Psoas muscle (tissue), 8 donors: Measurements from ENCODE around the gene TSPAN10. TPM values are rescaled to one million over a fixed set of nuclear protein-coding genes. Genes with fewer than 3 reads are reported as not detected.
"Not testable (repeated sequence)": the region's sequence is repeated elsewhere in the genome, so short reads cannot be mapped to it uniquely, and the experiment has no call there.

ENCODE experiments used
- ATAC-seq, 4 donors: fragments of 200-7000 bp; cut with Tn5 transposase; one replicate each; pipeline ENCODE4 v1.9.1; 2020; ENCODE audit warnings: moderate library complexity in 3 of 4, mild to moderate bottlenecking in 2 of 4
- DNase-seq, 2 donors: peaks; one replicate each; pipeline ENCODE4 v3.0.0-alpha.2; 2020
- H3K27ac ChIP-seq: fragments of 200-600 bp; one replicate; pipeline ENCODE4 v1.8.0; 2022
- H3K27me3 ChIP-seq, 3 donors: fragments of 200-600 bp in 1 of 3; one replicate each; pipeline versions ENCODE4 v1.6.1 to v1.8.0; 2013 to 2022; ENCODE audit warnings: low read length in 2 of 3, mild to moderate bottlenecking in 2 of 3, moderate library complexity in 1 of 3; ENCODE audit not compliant: insufficient read depth in 3 of 3
- H3K36me3 ChIP-seq, 2 donors: fragments of 200-600 bp in 1 of 2; one replicate each; pipeline versions ENCODE4 v1.6.1 to v1.8.0; 2013 to 2022; ENCODE audit warnings: low read depth in 1 of 2, mild to moderate bottlenecking in 1 of 2, moderate library complexity in 1 of 2; ENCODE audit not compliant: insufficient read depth in 1 of 2
- H3K4me1 ChIP-seq: fragments of 200-600 bp; one replicate; pipeline ENCODE4 v1.8.0; 2022
- H3K4me3 ChIP-seq: fragments of 200-600 bp; one replicate; pipeline ENCODE4 v1.8.0; 2022; ENCODE audit warnings: mild to moderate bottlenecking
- H3K9me3 ChIP-seq: fragments of 200-600 bp; one replicate; pipeline ENCODE4 v1.8.0; 2022
- WGBS, 3 donors: extraction: QIAGEN DNeasy Blood & Tissue Kit; methylation state at CpG; one replicate each; pipeline versions ENCODE4 v1.1.6 to v1.1.7; 2013; 5-methylcytosine and 5-hydroxymethylcytosine counted together
- intact Hi-C, 2 donors: fragments of 100-400 bp; cut with DNase I; formaldehyde crosslinking; loops; one replicate each; pipeline versions ENCODE4 v1.11.0 to v1.14.2; 2022
- polyA plus RNA-seq, 3 donors: library from polyadenylated mRNA; stranded (reverse); fragments of 200-250 nt; gene quantifications; one replicate each; pipeline ENCODE4 v1.2.3, GENCODE V29; 2013
- total RNA-seq, 4 donors: library from RNA; stranded (reverse); fragmentation: NEBNext Ultra II Directional in 2 of 4; extraction: Animal tissue kit (Norgen Biotek cat#: 25700) in 2 of 4; gene quantifications; one replicate each; pipeline versions ENCODE4 v1.2.1 to v1.2.4, GENCODE V29; 2021 to 2023
- TF ChIP-seq, protein P1 (sequence below): fragments of 200-600 bp; IDR thresholded peaks from one replicate; pipeline ENCODE4 v1.8.0; 2022; ENCODE audit warnings: antibody characterized with exemption
- donor health status: healthy with polysubstance abuse.
- donor health status: DM: no; HTN: no; CAD: no; lungs with moderate emphysema.
- donor health status: Bipolar disorder and iron deficiency.
- donor health status: healthy.
- donor health status: DM: yes; HTN: yes; CAD: no.
- donor health status: DM: no; HTN: no; CAD: no.
- donor health status: DM: no; HTN: no; CAD: no.
- donor health status: DM: yes; HTN: yes; CAD: no.

Gene TSPAN10
- total and polyA plus RNA-seq, 7 donors = 0.09 to 0.67 (median 0.22) TPM; not detected in 2

DNA sequence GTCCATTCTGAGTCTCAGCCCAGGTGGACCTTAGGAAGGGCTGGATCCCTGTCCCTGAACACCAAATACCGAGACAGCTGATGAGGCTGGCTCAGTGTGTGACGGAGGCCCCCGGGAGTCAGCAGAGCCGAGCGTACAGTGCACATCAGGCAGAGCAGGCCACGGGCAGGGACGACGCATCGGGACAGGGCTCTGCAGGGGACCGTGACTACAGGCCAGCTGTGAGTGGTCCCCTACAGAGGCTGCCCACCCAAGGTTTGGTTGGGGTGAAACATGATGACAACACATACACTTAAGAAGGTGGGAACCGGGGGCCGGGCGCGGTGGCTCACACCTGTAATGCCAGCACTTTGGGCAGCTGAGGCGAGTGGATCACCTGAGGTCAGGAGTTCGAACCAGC, 36.0 kb downstream of the TSPAN10 start:
- DNase-seq (no peak), ATAC-seq (no peak)
- Histone ChIP-seq H3K27me3 (no peaks in the 10 kb centered on the region), H3K4me1 (no peaks in the 10 kb centered on the region), H3K9me3 (no peaks in the 10 kb centered on the region), H3K4me3 (no peak overlapping the region), H3K36me3 (peaks cover 0 to 59% of the 10 kb centered on the region in 2 donors), H3K27ac (no peak overlapping the region)
- TF ChIP-seq, protein P1, sequence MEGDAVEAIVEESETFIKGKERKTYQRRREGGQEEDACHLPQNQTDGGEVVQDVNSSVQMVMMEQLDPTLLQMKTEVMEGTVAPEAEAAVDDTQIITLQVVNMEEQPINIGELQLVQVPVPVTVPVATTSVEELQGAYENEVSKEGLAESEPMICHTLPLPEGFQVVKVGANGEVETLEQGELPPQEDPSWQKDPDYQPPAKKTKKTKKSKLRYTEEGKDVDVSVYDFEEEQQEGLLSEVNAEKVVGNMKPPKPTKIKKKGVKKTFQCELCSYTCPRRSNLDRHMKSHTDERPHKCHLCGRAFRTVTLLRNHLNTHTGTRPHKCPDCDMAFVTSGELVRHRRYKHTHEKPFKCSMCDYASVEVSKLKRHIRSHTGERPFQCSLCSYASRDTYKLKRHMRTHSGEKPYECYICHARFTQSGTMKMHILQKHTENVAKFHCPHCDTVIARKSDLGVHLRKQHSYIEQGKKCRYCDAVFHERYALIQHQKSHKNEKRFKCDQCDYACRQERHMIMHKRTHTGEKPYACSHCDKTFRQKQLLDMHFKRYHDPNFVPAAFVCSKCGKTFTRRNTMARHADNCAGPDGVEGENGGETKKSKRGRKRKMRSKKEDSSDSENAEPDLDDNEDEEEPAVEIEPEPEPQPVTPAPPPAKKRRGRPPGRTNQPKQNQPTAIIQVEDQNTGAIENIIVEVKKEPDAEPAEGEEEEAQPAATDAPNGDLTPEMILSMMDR = no peak
- 71 to 87% (median 81%) methylated on average over 16 of the region's 16 CpGs for WGBS, 3 donors
- intact Hi-C loops = no loop called here

DNA sequence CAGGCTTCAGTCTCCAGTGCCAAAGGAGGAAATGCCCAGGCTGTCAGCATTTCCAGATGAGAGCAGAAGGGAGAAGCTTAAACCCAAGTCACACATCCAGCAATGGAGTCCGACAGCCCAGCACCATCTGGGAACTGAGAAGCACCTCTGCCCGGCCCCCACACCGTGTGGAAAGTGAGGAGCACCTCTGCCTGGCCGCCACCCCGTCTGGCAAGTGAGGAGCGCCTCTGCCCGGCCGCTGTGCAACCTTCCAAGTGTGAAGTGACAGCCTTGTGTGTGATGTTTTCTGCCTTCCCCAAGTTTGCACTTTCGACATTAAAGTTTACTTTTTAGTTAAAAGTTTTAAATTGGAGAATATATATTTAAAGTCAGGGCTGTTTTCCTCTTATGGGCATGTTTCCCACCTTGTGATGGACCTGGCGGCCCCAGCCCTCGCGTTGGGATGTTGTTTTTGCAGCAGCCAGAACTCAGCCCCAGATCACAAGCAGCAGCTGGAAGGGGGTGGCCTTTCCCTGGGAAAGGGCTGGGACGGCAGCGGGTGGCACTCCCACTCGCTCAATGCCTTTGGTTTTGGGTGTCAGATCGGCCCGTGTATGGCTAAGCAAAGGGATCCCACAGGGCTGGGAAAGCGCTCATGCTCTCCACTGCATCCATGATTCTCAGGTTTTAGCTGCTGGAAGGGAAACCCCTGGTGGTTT, 36.7 kb downstream of the TSPAN10 start:
- H3K27me3 ChIP-seq = no peaks in the 10 kb centered on the region
- 74 to 81% (median 79%) methylated on average over 18 of the region's 18 CpGs for WGBS, 3 donors
- no peak overlapping the region for H3K27ac ChIP-seq
- no peak overlapping the region for H3K4me3 ChIP-seq
- intact Hi-C loops = no loop called here
- ATAC-seq = no peak
- peaks cover 0 to 54% of the 10 kb centered on the region in 2 donors for H3K36me3 ChIP-seq
- no peaks in the 10 kb centered on the region for H3K9me3 ChIP-seq
- TF ChIP-seq, protein P1 = no peak
- DNase-seq = no peak
- H3K4me1 ChIP-seq = no peaks in the 10 kb centered on the region

DNA sequence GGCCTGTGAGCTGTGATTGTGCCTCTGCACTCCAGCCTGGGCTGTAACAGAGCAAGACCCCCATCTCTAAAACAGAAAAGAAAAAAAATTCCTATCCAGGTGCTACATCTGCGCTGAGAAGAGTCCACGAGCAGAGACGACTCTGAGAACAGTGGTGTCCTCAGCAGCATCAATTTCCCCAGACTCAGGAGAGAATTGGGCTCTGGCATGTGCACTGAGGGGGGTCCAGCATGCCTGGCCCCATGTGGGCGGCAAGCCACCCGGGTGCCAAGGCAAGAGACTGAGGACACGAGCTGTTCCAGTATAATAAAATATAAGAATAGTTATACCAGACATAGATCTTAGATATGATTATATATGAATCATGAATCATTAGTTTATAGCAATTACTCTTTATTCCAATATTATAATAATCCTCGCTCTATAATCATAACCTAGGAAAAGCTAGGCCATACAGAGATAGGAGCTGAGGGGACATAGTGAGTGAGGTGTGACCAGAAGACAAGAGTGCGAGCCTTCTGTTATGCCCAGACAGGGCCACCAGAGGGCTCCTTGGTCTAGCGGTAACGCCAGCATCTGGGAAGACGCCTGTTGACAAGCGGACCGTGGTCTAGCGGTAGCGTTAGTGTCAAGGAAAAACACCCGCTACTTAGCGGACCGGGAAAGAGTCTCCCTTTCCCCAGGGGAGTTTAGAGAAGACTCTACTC, 38.7 kb downstream of the TSPAN10 start:
- peak in 1 of 2 donors; percentile 66 for DNase-seq
- H3K27ac ChIP-seq, H3K4me3 ChIP-seq, H3K4me1 ChIP-seq, intact Hi-C loops, H3K9me3 ChIP-seq, H3K27me3 ChIP-seq: not testable (repeated sequence)
- H3K36me3 ChIP-seq = peaks cover 0 to 34% of the 10 kb centered on the region in 2 donors
- WGBS, 3 donors = 36 to 46% (median 43%) methylated on average over 18 of the region's 18 CpGs
- TF ChIP-seq, protein P1 = peak; percentile 60
- peak in 1 of 4 donors; percentile 46 for ATAC-seq

DNA sequence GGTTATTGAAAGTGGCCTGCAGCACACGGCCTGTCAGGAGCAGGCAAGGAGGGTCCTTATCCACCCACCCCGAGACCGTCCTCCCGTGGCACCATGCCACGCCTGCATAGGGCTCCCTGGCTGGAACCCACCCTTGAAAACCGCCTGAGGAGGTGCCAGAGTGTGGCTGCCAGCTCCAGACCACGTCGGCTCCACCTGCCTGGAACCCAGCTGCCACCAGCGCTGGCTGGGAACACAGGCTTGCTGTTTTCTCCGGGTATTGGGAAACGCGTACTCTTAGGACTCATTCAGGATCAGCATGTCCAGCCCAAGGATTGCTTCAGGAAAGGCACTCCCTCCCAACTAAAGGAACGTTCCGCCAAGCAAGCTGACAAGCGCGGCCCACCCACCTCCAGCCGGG, 39.9 kb downstream of the TSPAN10 start:
- no peak overlapping the region for H3K4me3 ChIP-seq
- H3K4me1 ChIP-seq = no peaks in the 10 kb centered on the region
- no peaks in the 10 kb centered on the region for H3K9me3 ChIP-seq
- peaks cover 0 to 28% of the 10 kb centered on the region in 2 donors for H3K36me3 ChIP-seq
- DNase-seq = peak in 1 of 2 donors; percentile 54
- H3K27me3 ChIP-seq = no peaks in the 10 kb centered on the region
- peak in 2 of 4 donors; percentile 41 to 53 for ATAC-seq
- H3K27ac ChIP-seq = no peak overlapping the region
- TF ChIP-seq, protein P1 = no peak
- 62 to 72% (median 63%) methylated on average over 17 of the region's 17 CpGs for WGBS, 3 donors
- intact Hi-C loops = no loop called here
